GM19468 (cell line): ENCODE data around the gene ADAMTS1.

Experiments
- ATAC-seq: cut with Tn5 transposase; IDR thresholded peaks from one replicate; pipeline ENCODE4 v1.9.1; 2021; ENCODE audit warnings: mild to moderate bottlenecking, moderate library complexity, moderate number of reproducible peaks; ENCODE audit not compliant: unreplicated experiment; ENCODE audit errors: extremely low read depth

The ADAMTS1 gene

GRCh38 chr21:26846036-26846931 is 1.1 kb upstream of the ADAMTS1 start:
- ATAC-seq = no peak

- ATAC-seq = no peak
Measured at GRCh38 chr21:26845759-26846035, 488 bp upstream of the ADAMTS1 start.

- no peak for ATAC-seq
Measured at GRCh38 chr21:26844258-26845065, 747 bp downstream of the ADAMTS1 start.

GRCh38 chr21:26843933-26844257 is 1.3 kb downstream of the ADAMTS1 start:
- no peak for ATAC-seq

GRCh38 chr21:26842974-26843932 is 2.0 kb downstream of the ADAMTS1 start:
- ATAC-seq = no peak

GRCh38 chr21:26842300-26842699 is 2.9 kb downstream of the ADAMTS1 start:
- ATAC-seq = no peak

GRCh38 chr21:26840912-26841311 is 4.3 kb downstream of the ADAMTS1 start:
- no peak for ATAC-seq

GRCh38 chr21:26840201-26840600 is 5.0 kb downstream of the ADAMTS1 start:
- no peak for ATAC-seq

- ATAC-seq = no peak
Measured at GRCh38 chr21:26837539-26837938, 7.7 kb downstream of the ADAMTS1 start.

GRCh38 chr21:26836528-26836927 is 8.7 kb downstream of the ADAMTS1 start:
- ATAC-seq = no peak

GRCh38 chr21:26835714-26836265 is 9.4 kb downstream of the ADAMTS1 start:
- ATAC-seq = no peak

GRCh38 chr21:26835027-26835713 is 10.0 kb downstream of the ADAMTS1 start:
- ATAC-seq = no peak

- no peak for ATAC-seq
Measured at GRCh38 chr21:26834181-26834905, 10.9 kb downstream of the ADAMTS1 start.

- no peak for ATAC-seq
Measured at GRCh38 chr21:26833460-26833939, 11.7 kb downstream of the ADAMTS1 start.

- ATAC-seq = no peak
Measured at GRCh38 chr21:26833011-26833410, 12.2 kb downstream of the ADAMTS1 start.

- ATAC-seq = no peak
Measured at GRCh38 chr21:26832546-26832945, 12.7 kb downstream of the ADAMTS1 start.

GRCh38 chr21:26826801-26827200 is 18.4 kb downstream of the ADAMTS1 start:
- no peak for ATAC-seq

- no peak for ATAC-seq
Measured at GRCh38 chr21:26820509-26820908, 24.7 kb downstream of the ADAMTS1 start.
